ENCODE data around the gene OCSTAMP. TPM values are rescaled to one million over a fixed set of nuclear protein-coding genes. Genes with fewer than 3 reads are reported as not detected.

OCSTAMP gene
- total RNA-seq, 1 experiment from 2014 or later, result not detected

Other genes with a start within 250 kb of the OCSTAMP start
- gene CDH22, start 242.2 kb downstream of the OCSTAMP start, total RNA-seq (2014; rRNA removed; shearing (Covaris generic)), result 0.03 TPM in 1 of 2 replicates, not detected in the other
- gene ELMO2, start 144.0 kb downstream of the OCSTAMP start, total RNA-seq (2014; rRNA removed; shearing (Covaris generic)), result 34.2 and 36.8 TPM in 2 replicates
- 3.9 and 9.1 TPM in 2 replicates for gene ZNF334, start 37.1 kb downstream of the OCSTAMP start, total RNA-seq (2014; rRNA removed; shearing (Covaris generic))
- gene SLC13A3, start 100.8 kb upstream of the OCSTAMP start, total RNA-seq (2014; rRNA removed; shearing (Covaris generic)), result 6.9 and 11.8 TPM in 2 replicates
- 19.2 and 20.0 TPM in 2 replicates for gene TP53RK, start 138.8 kb upstream of the OCSTAMP start, total RNA-seq (2014; rRNA removed; shearing (Covaris generic))
- 7.4 and 9.5 TPM in 2 replicates for gene SLC2A10, start 159.0 kb upstream of the OCSTAMP start, total RNA-seq (2014; rRNA removed; shearing (Covaris generic))